GM19467 (cell line): Measurements from ENCODE around the gene YES1.

Source experiments
- ATAC-seq: cut with Tn5 transposase; IDR thresholded peaks from one replicate; pipeline ENCODE4 v1.9.1; 2021; ENCODE audit warnings: mild to moderate bottlenecking, moderate library complexity; ENCODE audit not compliant: unreplicated experiment

The YES1 gene

GRCh38 chr18:811892-812375 is at the start of gene YES1:
YES1 (minus strand) TSS chr18:812242; CDS start chr18:756827, 55,415 bp downstream.
- peak; percentile 47 for ATAC-seq

GRCh38 chr18:857986-858385 is 45.9 kb upstream of the YES1 start:
- ATAC-seq = no peak

- no peak for ATAC-seq
These were observed 41.4 kb upstream of the YES1 start for GRCh38 chr18:853471-853870.

- ATAC-seq = no peak
These were observed 38.9 kb upstream of the YES1 start for GRCh38 chr18:850960-851359.

GRCh38 chr18:849021-849420 is 37.0 kb upstream of the YES1 start:
- no peak for ATAC-seq

- ATAC-seq = no peak
These were observed 36.2 kb upstream of the YES1 start for GRCh38 chr18:848062-848861.

GRCh38 chr18:845152-845819 is 33.2 kb upstream of the YES1 start:
- ATAC-seq = no peak

GRCh38 chr18:841647-842370 is 29.8 kb upstream of the YES1 start:
- ATAC-seq = no peak

- no peak for ATAC-seq
These were observed 28.5 kb upstream of the YES1 start for GRCh38 chr18:840516-840915.

GRCh38 chr18:840023-840408 is 28.0 kb upstream of the YES1 start:
- ATAC-seq = no peak

GRCh38 chr18:839224-840022 is 27.4 kb upstream of the YES1 start:
- ATAC-seq = peak; percentile 98

- ATAC-seq = no peak
These were observed 25.9 kb upstream of the YES1 start for GRCh38 chr18:837922-838321.

- no peak for ATAC-seq
These were observed 22.2 kb upstream of the YES1 start for GRCh38 chr18:834082-834720.

- ATAC-seq = no peak
These were observed 21.2 kb upstream of the YES1 start for GRCh38 chr18:833197-833596.

- no peak for ATAC-seq
These were observed 20.1 kb upstream of the YES1 start for GRCh38 chr18:832085-832681.

GRCh38 chr18:830315-830901 is 18.4 kb upstream of the YES1 start:
- ATAC-seq = peak; percentile 38

- ATAC-seq = no peak
These were observed 17.4 kb upstream of the YES1 start for GRCh38 chr18:829432-829831.

- no peak for ATAC-seq
These were observed 15.1 kb upstream of the YES1 start for GRCh38 chr18:827093-827677.

- no peak for ATAC-seq
These were observed 14.0 kb upstream of the YES1 start for GRCh38 chr18:825891-826585.
